Left ventricle myocardium inferior (tissue), 1 donor: ENCODE data around the gene TRIO. TPM values are rescaled to one million over a fixed set of nuclear protein-coding genes. Genes with fewer than 3 reads are reported as not detected.

Experiments
- DNase-seq: peaks from one replicate; pipeline ENCODE4 v3.0.0-alpha.2; 2020
- H3K27ac ChIP-seq: fragments of 200-600 bp; replicated peaks from 2 replicates; pipeline ENCODE4 v1.8.0; 2021
- H3K27me3 ChIP-seq: fragments of 200-600 bp; 2 replicates; pipeline ENCODE4 v1.8.0; 2021; ENCODE audit warnings: low read depth
- H3K36me3 ChIP-seq: fragments of 200-600 bp; 2 replicates; pipeline ENCODE4 v1.8.0; 2021
- H3K4me1 ChIP-seq: fragments of 200-600 bp; 2 replicates; pipeline ENCODE4 v1.8.0; 2021
- H3K4me3 ChIP-seq: fragments of 200-600 bp; 2 replicates; pipeline ENCODE4 v1.8.0; 2021; ENCODE audit warnings: mild to moderate bottlenecking, moderate library complexity
- H3K9me3 ChIP-seq: fragments of 200-600 bp; replicated peaks from 2 replicates; pipeline ENCODE4 v1.8.0; 2021
- intact Hi-C: fragments of 100-400 bp; cut with micrococcal nuclease; formaldehyde crosslinking; loops from one replicate; pipeline ENCODE4 v1.11.0; 2022
- total RNA-seq: library from RNA; stranded (reverse); fragmentation: NEBNext Ultra II Directional; extraction: Animal tissue kit (Norgen Biotek cat#: 25700); gene quantifications from one replicate; pipeline ENCODE4 v1.2.1, GENCODE V29; 2021
- TF ChIP-seq, protein P1 (sequence below): fragments of 200-600 bp; IDR thresholded peaks from 2 replicates; pipeline ENCODE4 v1.8.0; 2021; ENCODE audit warnings: antibody characterized with exemption, mild to moderate bottlenecking, borderline replicate concordance
- donor health status: DM: no; HTN: yes; CAD: no; lungs with severe emphysema.

TRIO gene
- total RNA-seq, 1 donor from 2014 or later = 52.8 TPM

DNA sequence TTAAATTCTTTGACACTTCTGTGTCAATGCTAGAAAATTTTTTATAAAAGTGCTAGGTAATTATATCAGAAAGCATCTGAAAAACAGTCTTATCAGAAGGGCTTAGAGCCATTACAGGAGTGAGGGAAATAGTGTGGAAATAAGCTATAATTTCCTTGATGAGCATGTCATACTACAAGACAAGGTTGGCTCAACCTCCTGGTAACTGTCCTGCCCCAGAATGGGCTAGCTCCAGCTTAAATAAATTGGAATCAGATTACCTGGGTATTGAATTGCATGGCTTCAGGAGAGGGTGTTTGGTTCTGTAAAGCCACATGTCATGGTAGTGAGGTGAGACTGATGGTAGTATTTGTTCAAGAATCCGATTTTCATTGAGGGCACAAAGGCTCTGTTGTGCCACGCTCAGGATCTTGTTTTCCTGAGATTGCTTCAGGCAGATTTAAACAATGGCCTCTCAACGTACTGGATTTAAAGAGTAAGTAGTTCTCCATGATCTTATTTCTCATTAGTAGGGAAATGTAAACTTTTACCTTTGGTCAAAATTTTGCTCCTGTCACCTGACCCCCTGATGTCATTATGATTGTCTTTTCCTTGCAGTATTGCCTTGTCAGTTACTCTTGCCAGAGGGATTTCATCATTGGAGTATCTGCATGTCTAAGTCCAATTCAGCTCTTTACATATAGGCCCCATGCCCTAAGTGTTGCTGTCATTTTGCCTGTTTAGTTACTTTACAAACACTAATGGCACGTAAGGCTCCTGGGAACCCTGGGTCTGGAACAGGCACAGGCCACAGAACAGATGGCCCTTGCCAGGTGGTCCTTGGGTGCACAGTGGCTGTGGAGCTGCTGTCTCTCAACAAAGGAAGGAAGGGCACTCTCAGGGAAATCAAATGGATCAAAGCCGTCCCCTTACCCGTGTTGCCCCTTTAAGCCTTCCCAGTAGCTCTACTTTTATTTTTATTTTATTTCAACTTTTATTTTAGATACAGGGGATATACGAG is 21.3 kb downstream of the TRIO start:
- H3K27me3 ChIP-seq = no peaks in the 10 kb centered on the region
- no peak overlapping the region for H3K4me3 ChIP-seq
- H3K36me3 ChIP-seq = no peaks in the 10 kb centered on the region
- H3K9me3 ChIP-seq = peaks cover 7% of the 10 kb centered on the region
- DNase-seq = no peak
- intact Hi-C loops = no loop called here
- no peak overlapping the region for H3K27ac ChIP-seq
- TF ChIP-seq, protein P1, sequence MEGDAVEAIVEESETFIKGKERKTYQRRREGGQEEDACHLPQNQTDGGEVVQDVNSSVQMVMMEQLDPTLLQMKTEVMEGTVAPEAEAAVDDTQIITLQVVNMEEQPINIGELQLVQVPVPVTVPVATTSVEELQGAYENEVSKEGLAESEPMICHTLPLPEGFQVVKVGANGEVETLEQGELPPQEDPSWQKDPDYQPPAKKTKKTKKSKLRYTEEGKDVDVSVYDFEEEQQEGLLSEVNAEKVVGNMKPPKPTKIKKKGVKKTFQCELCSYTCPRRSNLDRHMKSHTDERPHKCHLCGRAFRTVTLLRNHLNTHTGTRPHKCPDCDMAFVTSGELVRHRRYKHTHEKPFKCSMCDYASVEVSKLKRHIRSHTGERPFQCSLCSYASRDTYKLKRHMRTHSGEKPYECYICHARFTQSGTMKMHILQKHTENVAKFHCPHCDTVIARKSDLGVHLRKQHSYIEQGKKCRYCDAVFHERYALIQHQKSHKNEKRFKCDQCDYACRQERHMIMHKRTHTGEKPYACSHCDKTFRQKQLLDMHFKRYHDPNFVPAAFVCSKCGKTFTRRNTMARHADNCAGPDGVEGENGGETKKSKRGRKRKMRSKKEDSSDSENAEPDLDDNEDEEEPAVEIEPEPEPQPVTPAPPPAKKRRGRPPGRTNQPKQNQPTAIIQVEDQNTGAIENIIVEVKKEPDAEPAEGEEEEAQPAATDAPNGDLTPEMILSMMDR = no peak
- H3K4me1 ChIP-seq = peaks cover 77% of the 10 kb centered on the region

DNA sequence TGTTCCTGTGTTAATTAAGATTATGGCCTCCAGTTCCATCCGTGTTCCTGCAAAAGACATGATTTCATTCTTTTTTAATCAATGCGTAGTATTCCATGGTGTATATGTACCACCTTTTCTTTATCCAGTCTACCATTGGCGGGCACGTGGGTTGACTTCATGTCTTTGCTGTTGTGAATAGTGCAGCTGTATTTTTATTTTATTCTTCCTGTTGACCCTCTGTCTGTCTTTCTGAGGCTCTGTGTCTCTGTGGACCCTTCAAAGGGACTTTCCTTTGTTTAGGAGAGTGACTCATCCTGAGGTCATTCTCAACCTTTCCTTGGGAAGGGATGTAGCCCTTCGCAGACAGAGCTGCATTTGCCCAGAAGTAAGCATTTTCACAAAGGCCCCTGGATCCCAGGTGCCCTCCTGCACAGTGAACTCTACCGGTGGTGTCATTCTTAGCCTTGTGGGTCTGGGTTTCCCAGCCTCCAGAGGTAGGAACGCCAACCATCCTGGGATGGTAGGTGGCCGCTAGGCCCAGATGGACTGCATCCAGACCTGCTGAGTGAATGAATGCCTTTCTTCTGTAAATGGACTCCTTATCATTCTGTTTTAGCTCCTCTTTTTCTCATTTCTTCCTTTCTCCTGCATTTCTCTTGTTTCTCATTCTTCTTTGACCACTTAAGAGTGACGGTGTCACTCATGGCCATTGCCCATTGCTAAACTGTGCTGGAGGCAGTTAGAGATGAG is 22.4 kb downstream of the TRIO start:
- H3K36me3 ChIP-seq = no peaks in the 10 kb centered on the region
- H3K27ac ChIP-seq = no peak overlapping the region
- peaks cover 76% of the 10 kb centered on the region for H3K4me1 ChIP-seq

DNA sequence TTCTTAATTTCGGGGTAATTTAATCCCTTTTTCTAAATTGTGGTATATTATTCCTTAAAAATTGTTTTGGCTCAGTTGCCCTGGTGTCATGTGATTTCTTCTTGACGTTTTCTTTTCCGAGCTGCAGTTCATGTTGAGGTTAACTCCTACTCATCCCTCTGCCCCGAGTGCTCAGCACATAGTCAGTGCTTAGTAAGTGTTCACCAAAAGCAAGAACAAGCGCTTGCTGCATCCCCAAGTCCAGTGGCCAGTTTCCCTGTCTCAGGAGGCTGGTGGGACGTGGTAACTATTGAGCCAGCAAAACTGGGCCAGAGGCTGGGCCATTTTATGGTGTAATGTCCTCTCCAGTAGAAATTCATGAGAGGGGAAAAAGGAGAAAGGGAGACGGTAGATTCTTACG is 23.3 kb downstream of the TRIO start:
- H3K36me3 ChIP-seq = no peaks in the 10 kb centered on the region
- intact Hi-C loops = no loop called here
- H3K9me3 ChIP-seq = peaks cover 7% of the 10 kb centered on the region
- DNase-seq = no peak
- H3K4me3 ChIP-seq = no peak overlapping the region
- TF ChIP-seq, protein P1 = no peak
- H3K4me1 ChIP-seq = peaks cover 73% of the 10 kb centered on the region
- no peaks in the 10 kb centered on the region for H3K27me3 ChIP-seq
- no peak overlapping the region for H3K27ac ChIP-seq

More for the DNA sequence above, 22.4 kb downstream of the TRIO start:
- intact Hi-C loops = no loop called here
- TF ChIP-seq, protein P1 = no peak
- Histone ChIP-seq H3K27me3 (no peaks in the 10 kb centered on the region), H3K4me3 (no peak overlapping the region), H3K9me3 (peaks cover 7% of the 10 kb centered on the region)
- DNase-seq = no peak

DNA sequence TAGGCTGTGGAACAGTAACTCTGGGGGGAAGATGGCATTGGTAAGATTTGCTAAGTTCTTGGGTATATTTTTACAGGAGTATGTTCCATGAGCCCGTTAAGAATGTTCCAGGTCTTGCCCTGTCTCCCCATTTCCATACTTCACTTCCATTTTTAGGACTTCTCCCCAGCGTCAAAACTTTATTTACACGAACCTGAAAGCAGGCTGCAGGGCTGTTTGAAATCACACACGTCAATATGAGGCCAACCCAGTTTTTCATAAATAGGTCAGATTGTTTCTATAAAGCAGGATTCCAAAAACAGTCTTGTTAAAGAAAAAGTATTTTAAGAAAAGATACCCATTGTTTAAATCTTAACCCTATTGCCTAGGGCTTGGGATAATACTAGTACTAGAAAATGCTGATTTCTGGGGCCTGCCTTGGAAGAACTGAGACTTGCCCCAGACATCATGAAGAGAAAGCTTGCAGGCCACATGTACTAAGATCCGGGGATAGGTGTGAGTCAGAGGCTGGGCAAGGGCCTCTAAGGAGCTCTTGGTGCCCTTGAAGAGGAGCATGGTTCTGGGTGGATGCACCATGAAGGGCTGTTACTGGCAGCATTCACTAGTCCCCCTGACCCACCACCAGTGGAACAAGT is 24.2 kb downstream of the TRIO start:
- H3K4me3 ChIP-seq = no peak overlapping the region
- no peaks in the 10 kb centered on the region for H3K27me3 ChIP-seq
- no peak for DNase-seq
- no peaks in the 10 kb centered on the region for H3K36me3 ChIP-seq
- peaks cover 7% of the 10 kb centered on the region for H3K9me3 ChIP-seq
- peaks cover 73% of the 10 kb centered on the region for H3K4me1 ChIP-seq
- intact Hi-C loops = no loop called here
- H3K27ac ChIP-seq = no peak overlapping the region
- TF ChIP-seq, protein P1 = no peak

DNA sequence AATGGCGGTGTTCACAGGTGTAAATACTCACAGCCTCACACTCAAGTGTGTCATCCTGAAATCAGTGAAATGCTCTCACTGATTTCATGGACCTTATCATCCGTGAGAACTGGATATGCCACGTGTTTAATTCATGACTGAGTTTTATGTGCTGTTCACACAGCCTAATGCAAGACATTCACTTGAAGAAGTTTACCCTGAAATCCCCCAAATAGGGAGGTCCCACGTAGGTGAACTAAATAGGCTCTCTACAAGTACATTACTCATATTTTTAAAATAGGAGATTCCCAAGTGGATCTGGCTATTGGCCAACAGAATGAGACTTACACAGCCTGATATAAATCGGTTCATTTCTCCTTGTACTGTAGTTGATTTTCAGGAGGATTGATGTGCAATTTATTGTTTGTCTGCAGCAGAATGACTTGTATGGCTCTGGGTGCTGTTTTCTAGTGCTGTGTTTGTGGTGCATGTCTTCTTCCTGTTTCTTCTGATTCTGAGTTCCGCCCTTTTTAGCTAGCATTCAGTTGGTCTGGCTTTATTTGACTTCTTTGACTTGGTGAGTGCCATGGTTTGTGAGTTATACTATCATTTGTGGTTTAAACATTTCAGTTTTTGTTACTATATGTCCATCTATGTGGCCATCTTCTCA is 25.1 kb downstream of the TRIO start:
- peaks cover 7% of the 10 kb centered on the region for H3K9me3 ChIP-seq
- H3K4me1 ChIP-seq = peaks cover 79% of the 10 kb centered on the region
- no peaks in the 10 kb centered on the region for H3K27me3 ChIP-seq
- no peak for DNase-seq
- TF ChIP-seq, protein P1 = no peak
- no peaks in the 10 kb centered on the region for H3K36me3 ChIP-seq
- H3K27ac ChIP-seq = no peak overlapping the region
- H3K4me3 ChIP-seq = no peak overlapping the region
- intact Hi-C loops = no loop called here
